ENCODE measurements around the gene PRDX2.

PRDX2 gene

GRCh38 chr19:12792051-12792852 lies 9.3 kb downstream of the PRDX2 start:
- peak; percentile 78 for DNase-seq

DNA sequence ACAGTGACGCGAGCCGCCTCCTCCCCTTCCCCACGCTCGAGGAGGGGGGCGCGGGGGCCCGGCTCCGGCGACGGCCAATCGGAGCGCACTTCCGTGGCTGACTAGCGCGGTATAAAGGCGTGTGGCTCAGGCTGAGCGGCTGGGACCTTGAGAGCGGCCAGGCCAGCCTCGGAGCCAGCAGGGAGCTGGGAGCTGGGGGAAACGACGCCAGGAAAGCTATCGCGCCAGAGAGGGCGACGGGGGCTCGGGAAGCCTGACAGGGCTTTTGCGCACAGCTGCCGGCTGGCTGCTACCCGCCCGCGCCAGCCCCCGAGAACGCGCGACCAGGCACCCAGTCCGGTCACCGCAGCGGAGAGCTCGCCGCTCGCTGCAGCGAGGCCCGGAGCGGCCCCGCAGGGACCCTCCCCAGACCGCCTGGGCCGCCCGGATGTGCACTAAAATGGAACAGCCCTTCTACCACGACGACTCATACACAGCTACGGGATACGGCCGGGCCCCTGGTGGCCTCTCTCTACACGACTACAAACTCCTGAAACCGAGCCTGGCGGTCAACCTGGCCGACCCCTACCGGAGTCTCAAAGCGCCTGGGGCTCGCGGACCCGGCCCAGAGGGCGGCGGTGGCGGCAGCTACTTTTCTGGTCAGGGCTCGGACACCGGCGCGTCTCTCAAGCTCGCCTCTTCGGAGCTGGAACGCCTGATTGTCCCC lies 10.1 kb downstream of the PRDX2 start, which contains the start of gene JUNB:
Gene JUNB (plus strand): TSS at position 142 of the 706 bp plus-strand sequence. CDS start 286 bp downstream, at position 428.
- peak; percentile 94 for DNase-seq

- DNase-seq, result peak; percentile 50
Measured at GRCh38 chr19:12790628-12791344, 10.8 kb downstream of the PRDX2 start.

DNA sequence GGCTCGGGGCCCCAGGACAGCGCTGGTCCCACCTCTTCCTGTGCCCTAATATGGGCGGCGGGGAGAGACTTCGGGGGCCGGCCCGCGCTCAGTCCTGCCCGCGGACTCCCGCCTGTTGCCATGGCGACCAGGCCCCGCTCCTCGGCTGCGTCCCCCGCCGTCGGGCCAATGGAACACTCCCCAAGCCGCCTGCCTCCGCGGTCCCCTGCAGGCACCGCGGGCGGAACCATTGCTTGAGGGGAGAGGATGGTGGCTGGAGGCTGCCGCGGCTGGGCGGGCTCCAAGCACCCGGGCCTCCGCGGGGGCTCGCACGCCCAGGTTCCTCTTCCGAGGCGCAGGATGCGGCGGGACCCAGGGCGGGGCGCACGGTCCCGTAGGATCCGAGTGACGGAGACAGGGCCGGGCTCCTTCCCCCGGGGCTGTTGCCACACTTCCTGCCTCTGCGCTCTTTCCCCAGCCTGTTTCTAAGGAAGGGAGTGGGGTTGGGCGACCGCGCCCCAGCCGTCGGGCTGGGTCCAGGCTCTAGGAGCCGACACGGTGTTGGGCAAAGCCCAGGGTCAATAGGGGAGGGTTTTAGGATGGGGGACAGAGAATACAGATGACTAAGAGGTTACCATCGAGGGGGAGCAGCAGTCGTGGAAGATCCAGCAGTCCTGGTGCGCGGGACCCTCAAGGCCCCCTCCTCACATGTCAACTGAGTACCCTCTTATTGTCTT lies 11.5 kb downstream of the PRDX2 start:
- DNase-seq, result peak; percentile 95

DNA sequence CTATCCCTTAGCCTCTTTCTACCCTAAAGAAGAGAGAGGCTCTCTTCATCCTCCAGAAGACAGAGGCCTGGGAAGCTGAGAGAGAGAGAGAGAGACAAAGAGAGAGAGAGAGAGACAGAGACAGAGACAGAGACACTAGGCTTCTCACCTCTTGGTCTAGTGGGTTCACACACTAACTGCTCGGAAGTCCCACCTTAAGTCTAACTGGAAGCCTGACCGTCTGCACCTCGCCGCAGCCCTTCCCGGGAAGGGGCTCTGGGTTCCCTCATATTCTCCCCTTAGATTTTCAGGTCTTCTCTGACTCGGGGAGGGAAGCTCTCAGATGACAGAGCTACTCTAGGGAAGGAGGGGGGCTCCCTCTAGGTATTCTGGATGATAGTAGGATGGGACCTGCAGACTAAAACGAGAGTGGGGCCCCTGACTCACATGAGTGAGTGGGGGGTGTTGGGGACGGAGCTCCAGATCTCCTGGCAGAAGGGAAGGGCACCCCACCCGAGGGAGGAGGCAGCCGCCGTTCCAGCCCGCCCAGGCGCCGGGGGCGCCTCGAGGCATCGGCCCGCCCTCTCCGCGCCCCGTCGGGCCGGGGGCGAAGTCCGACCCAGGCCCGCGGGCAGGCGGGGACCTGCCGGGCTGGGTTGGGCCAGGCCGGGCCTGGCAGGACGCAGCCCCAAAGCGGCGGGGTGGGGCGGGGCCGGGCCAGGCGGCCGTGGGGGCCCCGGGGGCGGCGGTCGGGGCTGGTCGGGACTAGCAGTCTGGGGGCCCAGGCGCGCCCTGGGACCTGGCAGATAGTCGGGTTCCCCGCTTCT lies 12.3 kb downstream of the PRDX2 start:
- DNase-seq, result peak; percentile 69

GRCh38 chr19:12788682-12789097 lies 12.9 kb downstream of the PRDX2 start:
- peak; percentile 80 for DNase-seq

DNA sequence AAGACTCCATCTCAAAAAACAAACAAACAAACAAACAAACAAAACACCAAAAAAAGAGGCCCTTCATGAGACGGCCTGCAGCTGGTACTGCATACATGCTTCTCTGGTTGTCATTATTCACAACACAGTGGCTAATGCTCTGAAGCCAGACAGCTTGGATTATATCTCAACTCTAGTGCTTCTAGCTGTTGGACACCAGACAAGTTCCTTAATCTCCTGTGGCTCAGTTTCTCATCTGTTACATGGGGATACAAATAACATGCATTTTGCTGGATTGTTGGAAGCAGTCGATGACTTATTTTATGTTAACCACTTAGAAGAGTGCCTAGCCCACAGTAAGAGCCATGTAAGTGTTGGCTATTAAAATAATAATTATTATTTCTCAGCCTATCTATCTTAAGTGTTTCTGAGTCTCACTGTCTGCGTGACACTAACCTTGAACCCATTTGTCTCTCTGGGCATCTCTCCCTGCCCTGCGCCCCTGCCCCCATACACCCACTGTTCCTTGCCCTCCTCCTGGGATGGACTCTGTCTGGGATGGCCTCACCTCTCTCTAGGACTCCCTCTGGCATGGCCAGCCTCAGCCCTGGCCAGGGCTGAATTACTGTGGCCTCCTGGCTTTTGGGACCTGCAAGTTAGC lies 13.4 kb downstream of the PRDX2 start:
- peak; percentile 46 for DNase-seq

- DNase-seq, result no peak
Measured at GRCh38 chr19:12787458-12787857, 14.1 kb downstream of the PRDX2 start.

DNA sequence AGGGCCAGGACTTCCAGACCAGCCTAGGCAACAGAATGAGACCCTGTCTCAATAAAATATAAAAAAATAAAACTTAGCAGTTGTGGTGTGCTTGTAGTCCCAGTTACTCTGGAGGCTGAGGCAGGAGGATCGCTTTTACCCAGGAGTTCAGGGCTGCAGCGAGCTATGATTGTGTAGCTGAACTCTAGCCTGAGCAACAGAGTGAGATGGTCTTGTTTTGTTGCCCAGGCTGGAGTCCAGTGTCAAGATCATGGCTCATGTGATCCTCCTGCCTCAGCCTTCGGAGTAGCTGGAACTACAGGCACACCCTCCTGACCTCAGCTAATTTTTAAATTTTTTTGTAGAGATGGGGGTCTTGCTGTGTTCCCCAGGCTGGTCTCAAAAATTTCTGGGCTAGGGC lies 14.6 kb downstream of the PRDX2 start:
- no peak for DNase-seq

GRCh38 chr19:12786141-12786870 lies 15.3 kb downstream of the PRDX2 start:
- DNase-seq, result peak; percentile 52

DNA sequence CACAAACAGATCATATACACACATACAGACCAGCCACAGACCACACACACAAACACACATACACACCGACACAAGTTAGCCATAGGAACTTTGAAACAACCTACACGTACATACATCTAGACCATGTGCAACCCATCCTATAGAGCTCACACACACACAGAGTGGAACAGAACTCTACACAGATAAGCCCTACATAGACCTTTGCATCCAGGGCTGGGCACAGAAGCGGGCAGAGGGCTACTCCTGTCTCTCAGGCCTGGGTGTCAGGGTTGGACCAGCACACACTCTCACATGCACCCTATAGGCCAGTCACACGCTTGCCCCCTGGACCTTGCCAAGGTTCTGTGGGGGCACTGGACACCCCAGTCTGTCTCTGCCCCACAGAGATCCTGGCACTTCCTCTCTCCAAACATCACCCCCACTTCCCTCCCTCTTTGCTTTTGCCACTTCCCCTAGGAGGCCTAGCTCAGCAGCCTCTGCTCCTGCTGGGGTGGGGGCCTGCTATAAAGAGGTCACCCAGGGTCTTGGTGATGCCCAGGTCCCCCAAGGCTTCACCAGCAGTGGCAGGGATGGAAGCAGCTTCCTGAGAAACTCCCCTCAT lies 16.1 kb downstream of the PRDX2 start:
- peak; percentile 50 for DNase-seq

DNA sequence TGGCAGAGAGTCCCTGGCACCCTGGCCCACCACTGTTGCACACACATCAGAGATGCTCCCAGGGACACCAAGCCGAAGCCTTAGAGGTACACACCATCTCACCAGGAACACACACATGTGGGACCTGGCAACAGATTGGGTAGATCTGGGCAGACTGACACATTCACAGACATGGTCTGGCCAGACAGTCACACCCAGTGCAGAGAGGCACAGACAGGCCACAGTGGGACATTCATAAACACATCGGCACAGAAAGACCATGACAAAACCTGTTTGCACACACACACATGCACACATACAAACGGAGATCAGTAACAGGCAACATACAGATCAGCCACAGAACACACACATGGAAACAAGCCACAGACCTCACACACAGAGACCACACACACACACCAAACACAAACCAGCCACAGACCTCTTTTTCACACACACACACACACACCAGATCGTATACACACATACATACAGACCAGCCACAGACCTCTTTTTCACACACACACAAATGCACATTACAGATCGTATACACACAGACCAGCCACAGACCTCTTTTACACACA lies 16.6 kb downstream of the PRDX2 start:
- DNase-seq, result peak; percentile 50

DNA sequence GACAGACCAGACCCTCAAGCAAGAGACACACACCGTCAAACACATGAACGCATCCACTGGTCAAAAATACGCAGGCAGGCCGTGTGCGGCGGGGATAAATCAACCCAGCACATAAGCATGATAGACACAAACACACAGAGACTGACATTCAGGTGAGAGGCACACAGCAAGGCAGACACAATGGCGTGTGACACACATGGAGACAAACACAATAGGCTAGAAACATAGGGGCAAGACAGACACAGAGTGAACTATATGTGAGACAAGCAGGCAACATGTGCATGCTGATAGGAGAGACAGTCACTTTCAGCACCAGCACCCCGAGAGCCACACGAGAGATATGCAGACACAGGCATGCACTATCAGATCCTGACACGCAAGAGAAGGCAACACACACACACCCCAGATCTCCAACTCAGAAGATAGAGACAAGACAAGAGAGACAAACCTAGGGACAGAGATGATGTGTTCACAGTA lies 17.2 kb downstream of the PRDX2 start:
- DNase-seq, result peak; percentile 78

DNA sequence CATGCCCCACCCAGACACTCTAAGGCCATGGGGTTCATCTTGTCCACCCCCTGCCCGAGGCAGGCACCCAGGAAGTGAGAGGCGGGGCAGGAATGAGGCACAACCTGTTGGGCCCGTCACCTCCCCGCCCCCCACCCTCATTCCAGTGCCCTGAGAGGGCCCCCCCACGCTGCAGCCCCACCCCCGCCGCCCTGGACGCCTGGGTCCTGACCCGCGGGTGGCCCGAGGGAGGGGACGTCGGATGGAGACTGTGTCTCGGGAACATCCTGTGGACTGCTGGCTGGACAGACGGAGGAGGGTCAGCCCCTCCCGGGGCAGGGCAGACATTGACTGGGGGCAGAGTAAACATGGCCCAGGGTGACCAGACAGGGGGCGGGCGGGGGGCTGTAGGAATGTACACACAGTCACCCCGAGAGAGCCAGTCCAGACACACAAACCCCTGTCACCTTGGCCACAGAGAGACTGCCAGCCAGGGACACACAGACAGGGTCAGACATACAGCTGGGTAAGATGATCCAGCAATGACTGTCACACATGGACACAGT lies 17.7 kb downstream of the PRDX2 start:
- no peak for DNase-seq

GRCh38 chr19:12783291-12783848 lies 18.2 kb downstream of the PRDX2 start:
- peak; percentile 12 for DNase-seq

- peak; percentile 67 for DNase-seq
Measured at GRCh38 chr19:12782424-12783290, 18.9 kb downstream of the PRDX2 start.

- no peak for DNase-seq
Measured at GRCh38 chr19:12782174-12782423, 19.5 kb downstream of the PRDX2 start.

All from OCI-M1 (cell line).